Iris pigment epithelial cell (primary cell): ENCODE measurements around the gene INHBC.
A peak's percentile ranks its signal among the peaks of the same experiment; 100 is the strongest.
"Not testable (repeated sequence)": the region's sequence is repeated elsewhere in the genome, so short reads cannot be mapped to it uniquely, and the experiment has no call there.

Experiments
- DNase-seq: peaks from one replicate; pipeline ENCODE4 v3.0.0-alpha.2; 2011; ENCODE audit warnings: low read depth

The INHBC gene, protein sequence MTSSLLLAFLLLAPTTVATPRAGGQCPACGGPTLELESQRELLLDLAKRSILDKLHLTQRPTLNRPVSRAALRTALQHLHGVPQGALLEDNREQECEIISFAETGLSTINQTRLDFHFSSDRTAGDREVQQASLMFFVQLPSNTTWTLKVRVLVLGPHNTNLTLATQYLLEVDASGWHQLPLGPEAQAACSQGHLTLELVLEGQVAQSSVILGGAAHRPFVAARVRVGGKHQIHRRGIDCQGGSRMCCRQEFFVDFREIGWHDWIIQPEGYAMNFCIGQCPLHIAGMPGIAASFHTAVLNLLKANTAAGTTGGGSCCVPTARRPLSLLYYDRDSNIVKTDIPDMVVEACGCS

DNA sequence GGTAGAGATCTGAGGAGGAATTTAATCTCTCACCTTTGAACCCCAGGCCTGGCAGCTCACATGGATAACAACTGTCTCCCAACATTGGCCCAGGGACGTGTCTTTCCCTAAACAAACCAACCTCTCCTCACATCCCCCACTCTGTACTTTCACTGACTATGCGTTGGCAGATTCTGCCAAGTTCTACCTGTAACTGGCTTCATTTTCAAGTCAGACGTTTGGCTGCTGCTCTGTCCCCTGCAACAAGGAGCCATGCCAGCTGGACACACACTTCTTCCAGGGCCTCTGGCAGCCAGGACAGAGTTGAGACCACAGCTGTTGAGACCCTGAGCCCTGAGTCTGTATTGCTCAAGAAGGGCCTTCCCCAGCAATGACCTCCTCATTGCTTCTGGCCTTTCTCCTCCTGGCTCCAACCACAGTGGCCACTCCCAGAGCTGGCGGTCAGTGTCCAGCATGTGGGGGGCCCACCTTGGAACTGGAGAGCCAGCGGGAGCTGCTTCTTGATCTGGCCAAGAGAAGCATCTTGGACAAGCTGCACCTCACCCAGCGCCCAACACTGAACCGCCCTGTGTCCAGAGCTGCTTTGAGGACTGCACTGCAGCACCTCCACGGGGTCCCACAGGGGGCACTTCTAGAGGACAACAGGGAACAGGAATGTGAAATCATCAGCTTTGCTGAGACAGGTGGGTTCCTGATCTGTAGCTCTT lies at the start of gene INHBC:
Gene INHBC, plus strand, starts transcription at position 268 of the 707 bp plus-strand sequence. Its CDS starts 103 bp downstream, at position 371.
- peak; percentile 16 for DNase-seq

DNA sequence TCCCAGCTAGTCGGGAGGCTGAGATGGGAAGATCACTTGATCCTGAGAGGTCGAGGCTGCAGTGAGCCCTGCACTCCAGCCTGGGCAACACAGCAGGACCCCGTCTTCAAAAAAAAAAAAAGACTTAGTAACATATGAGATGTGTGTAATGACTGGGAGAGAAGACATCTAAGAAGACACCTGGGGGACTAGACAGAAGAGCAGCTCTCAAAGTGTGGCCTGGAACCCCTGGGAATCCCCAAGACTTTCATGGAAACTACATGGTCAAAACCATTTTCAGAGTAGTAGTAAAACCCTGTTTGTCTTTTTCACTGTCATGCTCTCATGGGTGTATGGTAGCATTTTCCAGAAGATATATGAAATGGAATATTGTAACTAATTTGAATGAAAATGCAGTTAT lies 49.0 kb upstream of the INHBC start:
- DNase-seq = no peak

DNA sequence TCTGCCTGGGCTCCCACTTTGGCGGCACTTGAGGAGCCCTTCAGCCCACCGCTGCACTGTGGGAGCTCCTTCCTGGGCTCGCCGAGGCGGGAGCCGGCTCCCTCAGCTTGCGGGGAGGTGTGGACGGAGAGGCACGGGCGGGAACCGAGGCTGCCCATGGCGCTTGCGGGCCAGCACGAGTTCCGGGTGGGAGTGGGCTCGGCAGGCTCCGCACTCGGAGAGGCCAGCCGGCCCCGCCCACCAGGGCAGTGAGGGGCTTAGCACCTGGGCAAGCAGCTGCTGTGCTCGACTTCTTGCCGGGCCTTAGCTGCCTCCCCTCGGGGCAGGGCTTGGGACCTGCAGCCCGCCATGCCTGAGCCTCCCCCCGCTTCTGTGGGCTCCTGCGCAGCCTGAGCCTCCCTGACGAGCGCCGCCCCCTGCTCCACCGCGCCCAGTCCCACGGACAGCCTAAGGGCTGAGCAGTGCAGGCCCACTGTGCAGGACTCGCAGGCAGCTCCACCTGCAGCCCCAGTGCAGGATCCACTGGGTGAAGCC lies 48.3 kb upstream of the INHBC start:
- no peak for DNase-seq

DNA sequence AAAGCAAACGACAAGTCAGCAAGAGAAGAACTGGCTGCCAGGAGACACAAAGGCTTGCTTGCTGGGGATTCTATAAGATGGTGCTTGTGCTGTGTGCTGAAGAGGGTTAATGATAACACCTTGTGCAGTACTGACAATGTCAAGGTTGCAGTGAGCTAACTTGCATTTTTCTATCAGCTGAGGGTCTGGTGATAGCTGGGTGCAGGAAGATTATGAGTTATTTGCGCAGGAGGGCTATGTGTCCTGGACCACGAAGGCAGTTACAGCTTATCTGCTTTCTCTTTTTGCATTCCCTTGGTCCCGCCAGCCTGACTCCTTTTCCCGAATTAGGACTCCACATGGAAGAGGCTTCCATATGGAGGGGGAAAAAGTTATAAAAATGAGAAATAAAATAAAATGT lies 46.2 kb upstream of the INHBC start:
- no peak for DNase-seq

GRCh38 chr12:57389033-57389432 lies 45.6 kb upstream of the INHBC start:
- DNase-seq = peak; percentile 93

GRCh38 chr12:57390174-57390573 lies 44.4 kb upstream of the INHBC start:
- DNase-seq = no peak

- no peak for DNase-seq
These were observed 39.5 kb upstream of the INHBC start for GRCh38 chr12:57395121-57395520.

DNA sequence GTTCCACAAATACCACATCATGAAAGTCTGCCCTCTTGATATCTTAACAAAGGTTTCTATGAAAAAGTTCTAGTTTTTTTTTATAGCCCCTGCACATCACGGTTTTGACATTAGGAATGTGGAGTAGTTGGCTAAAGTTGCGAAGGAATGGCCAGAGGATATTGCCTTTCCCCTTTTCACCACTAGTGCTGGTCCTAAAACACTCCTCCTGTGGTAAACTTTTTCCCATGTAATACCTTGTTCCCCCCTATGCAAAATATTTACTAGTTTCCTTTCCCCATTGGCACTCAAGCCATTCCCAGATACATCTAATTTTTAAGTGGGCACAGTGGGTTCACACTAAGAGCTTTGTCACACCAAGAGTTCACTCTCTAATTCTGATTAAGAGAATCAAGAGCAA lies 37.1 kb upstream of the INHBC start:
- no peak for DNase-seq

- peak; percentile 7 for DNase-seq
These were observed 34.7 kb upstream of the INHBC start for GRCh38 chr12:57399718-57400463.

DNA sequence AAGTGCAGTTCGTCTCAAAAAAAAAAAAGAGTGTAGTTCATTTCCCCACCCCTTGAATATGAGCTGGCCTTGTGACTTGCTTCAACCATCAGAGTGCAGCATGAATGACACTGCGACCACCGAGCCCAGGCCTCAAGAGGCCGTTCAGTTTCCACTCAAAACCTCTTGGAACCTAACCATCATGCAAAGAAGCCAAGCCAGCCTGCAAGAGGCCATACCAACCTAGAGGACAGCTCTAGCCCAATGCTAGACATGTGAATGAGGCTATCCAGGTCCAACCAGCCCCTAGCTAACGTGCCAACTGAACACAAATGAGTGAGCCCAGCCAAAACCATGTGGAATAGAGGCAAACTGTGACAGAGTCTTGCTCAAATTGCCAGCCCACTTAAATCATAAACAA lies 33.4 kb upstream of the INHBC start:
- no peak for DNase-seq

DNA sequence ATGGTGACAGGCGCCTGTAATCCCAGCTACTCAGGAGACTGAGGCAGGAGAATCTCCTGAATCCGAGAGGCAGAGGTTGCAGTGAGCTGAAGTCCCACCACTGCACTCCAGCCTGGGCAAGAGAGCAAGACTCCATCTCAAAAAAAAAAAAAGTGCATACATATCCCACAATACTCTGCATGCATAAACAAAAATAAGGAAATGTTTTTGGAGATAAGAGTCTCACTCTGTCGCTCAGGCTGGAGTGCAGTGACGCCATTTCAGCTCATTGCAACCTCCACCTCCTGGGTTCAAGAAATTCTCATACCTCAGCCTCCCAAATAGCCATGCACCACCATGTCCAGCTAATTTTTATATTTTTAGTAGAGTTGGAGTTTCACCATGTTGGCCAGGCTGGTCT lies 32.4 kb upstream of the INHBC start:
- DNase-seq = not testable (repeated sequence)

GRCh38 chr12:57404966-57405640 lies 29.5 kb upstream of the INHBC start:
- no peak for DNase-seq

- DNase-seq = no peak
These were observed 24.1 kb upstream of the INHBC start for GRCh38 chr12:57410534-57410933.

DNA sequence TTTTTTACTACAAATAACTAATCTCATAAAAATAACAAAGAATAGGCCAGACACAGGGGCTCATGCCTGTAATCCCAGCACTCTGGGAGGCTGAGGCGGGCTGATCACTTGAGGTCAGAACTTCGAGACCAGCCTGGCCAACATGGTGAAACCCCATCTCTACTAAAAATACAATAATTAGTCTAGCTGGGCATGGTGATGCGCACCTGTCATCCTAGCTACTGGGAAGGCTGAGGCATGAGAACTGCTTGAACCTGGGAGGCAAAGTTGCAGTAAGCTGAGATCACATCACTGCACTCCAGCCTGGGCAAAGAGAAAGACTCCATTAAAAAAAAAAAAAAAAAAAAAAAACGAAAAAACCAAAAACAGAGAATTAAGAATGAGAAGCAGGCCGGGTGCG lies 20.4 kb upstream of the INHBC start:
- DNase-seq = not testable (repeated sequence)

DNA sequence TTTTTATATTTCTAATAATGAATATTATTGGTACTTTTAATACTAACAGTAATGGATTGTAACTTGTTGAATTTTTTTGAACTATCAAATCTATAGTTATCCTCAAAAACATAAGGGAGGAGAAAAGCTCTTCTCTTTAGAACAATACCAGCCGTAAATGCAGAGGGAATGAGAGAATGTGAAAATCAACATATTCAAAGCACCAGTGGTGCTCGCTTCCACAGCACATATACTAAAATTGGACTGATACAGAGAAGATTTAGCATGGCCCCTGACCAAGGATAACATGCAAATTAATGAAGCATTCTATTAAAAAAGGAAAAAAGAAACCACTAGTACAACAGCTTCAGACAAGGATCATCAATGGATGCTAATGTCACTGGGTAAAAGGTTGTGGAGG lies 19.5 kb upstream of the INHBC start:
- DNase-seq = no peak

GRCh38 chr12:57416039-57416996 lies 18.3 kb upstream of the INHBC start:
- peak; percentile 39 for DNase-seq

- no peak for DNase-seq
These were observed 16.3 kb upstream of the INHBC start for GRCh38 chr12:57418255-57418654.

DNA sequence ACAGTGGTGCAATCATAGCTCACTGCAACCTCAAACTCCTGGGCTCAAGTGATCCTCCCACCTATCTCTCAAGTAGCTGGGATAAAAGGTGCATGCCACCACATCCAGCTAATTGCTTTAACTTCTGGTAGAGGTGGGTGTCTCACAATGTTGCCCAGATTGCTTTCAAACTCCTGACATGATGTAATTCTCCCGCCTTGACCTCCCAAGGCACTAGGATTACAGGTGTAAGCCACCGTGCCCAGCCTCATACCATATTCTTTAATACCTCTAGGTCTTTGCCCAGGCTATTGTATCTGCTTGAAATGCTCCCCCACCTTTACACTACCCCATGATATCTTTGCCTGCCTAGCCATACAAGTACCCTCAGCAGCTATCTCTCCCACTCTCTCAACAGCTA lies 15.1 kb upstream of the INHBC start:
- DNase-seq = no peak

GRCh38 chr12:57420482-57420881 lies 14.1 kb upstream of the INHBC start:
- no peak for DNase-seq

GRCh38 chr12:57426948-57427347 lies 7.6 kb upstream of the INHBC start:
- not testable (repeated sequence) for DNase-seq

DNA sequence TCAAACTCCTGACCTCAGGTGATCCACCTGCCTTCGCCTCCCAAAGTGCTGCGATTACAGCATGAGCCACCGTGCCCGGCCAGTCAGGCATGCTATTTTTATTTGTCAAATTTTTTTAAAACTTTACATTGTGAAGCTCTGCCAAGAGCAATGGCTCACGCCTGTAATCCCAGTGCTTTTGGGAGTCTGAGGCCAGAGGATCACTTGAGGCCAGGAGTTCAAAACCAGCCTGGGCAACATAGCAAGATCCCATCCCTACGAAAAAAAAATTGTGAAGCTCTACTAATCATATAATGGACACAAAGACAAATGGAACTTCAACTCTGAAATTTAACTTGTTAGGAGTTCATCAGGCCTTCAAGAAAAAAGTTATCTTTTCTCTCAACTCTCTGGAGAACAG lies 5.6 kb upstream of the INHBC start:
- DNase-seq = no peak
